Measurements from ENCODE around the gene OSBPL10. TPM values are rescaled to one million over a fixed set of nuclear protein-coding genes. Genes with fewer than 3 reads are reported as not detected.

Gene OSBPL10
- total and polyA plus RNA-seq, 2 of the 4 experiments (the other 2 are of a cell fraction): 9.5 to 10.1 TPM

- Histone ChIP-seq H3K14ac (replicated peaks; ENCODE audit: low read depth, low read length) (no peak overlapping the region), H3K56ac (ENCODE audit: extremely low read depth, insufficient read depth, low read length) (no peak overlapping the region), H3K4me2 (ENCODE audit: low read depth, low read length) (peak overlapping the region; percentile 52), H2BK20ac (ENCODE audit: low read depth, low read length) (no peak overlapping the region), H4K91ac (ENCODE audit: insufficient read depth, low read depth, low read length) (no peak overlapping the region), H3K9me1 (ENCODE audit: insufficient read depth, low read length) (peaks cover 13% of the 10 kb centered on the region), H3K4ac (ENCODE audit: low read depth, low read length) (no peak overlapping the region), H3K23ac (ENCODE audit: low read depth, low read length) (no peak overlapping the region), H2AK9ac (replicated peaks; ENCODE audit: low read depth, low read length, poor library complexity) (no peak overlapping the region), H2AK5ac (ENCODE audit: low read depth, low read length) (no peak overlapping the region), H3K18ac (ENCODE audit: low read depth, low read length) (peak overlapping the region; percentile 74), H3K9ac (ENCODE audit: low read depth, low read length) (peak overlapping the region; percentile 28; the same call in 1 of the 2 replicates), H4K8ac (ENCODE audit: low read depth in 2 of 2, low read length in 2 of 2) (no peak overlapping the region), H3K27ac (ENCODE audit: insufficient read depth, low read length) (peak overlapping the region; percentile 80; the same call in 1 of the 2 replicates), H3K27me3 (ENCODE audit: control insufficient read depth, insufficient read depth, low read length) (no peaks in the 10 kb centered on the region), H2BK5ac (ENCODE audit: low read depth, low read length, poor library complexity, severe bottlenecking) (no peak overlapping the region), H4K5ac (ENCODE audit: low read depth, low read length) (peak overlapping the region; percentile 15; the same call in 1 of the 2 replicates), H3K79me1 (ENCODE audit: low read depth in 1 of 2, low read length in 2 of 2) (0 out of 4 replicates have a peak, but pooled peaks cover 0 to 5% of the 10 kb centered on the region in 2 experiments), H3K4me1 (ENCODE audit: control insufficient read depth, insufficient read depth, low read length) (peaks cover 20% of the 10 kb centered on the region), H3K36me3 (ENCODE audit: control insufficient read depth, insufficient read depth, low read length) (peaks cover 7% of the 10 kb centered on the region), H3K9me3 (ENCODE audit: control insufficient read depth, insufficient read depth, low read length) (no peaks in the 10 kb centered on the region), H2AFZ (replicated peaks; ENCODE audit: low read length, poor library complexity) (no peak overlapping the region), H2BK120ac (ENCODE audit: low read depth, low read length) (no peak overlapping the region), H3K4me3 (ENCODE audit: insufficient read depth, low read depth, low read length) (no peak overlapping the region), H4K20me1 (ENCODE audit: insufficient read depth, low read length) (no peaks in the 10 kb centered on the region), H2BK15ac (ENCODE audit: low read depth, low read length) (no peak overlapping the region)
- ChIA-PET POLR2A (ENCODE audit: unreplicated experiment) (no interaction called here), CTCF (no interaction called here)
- dilution Hi-C loops (cut with HindIII; ENCODE audit: low sequenced_read_pairs, unreplicated experiment) (no loop called here), intact Hi-C loops (cut with micrococcal nuclease) (no loop called here), in situ Hi-C loops (cut with MboI; ENCODE audit: low sequenced_read_pairs) (no loop called here)
- DNase-seq (peak; percentile 60), ATAC-seq (ENCODE audit: low read depth) (peak; percentile 32; the same call in 1 of the 2 replicates)
- TF ChIP-seq RCOR1 (IDR thresholded peaks at IDR 0.05; ENCODE audit: insufficient replicate concordance, low read length): no peak
- TF ChIP-seq NFE2L2 (IDR thresholded peaks at IDR 0.05; ENCODE audit: low read depth, low read length): no peak
- no peak for TF ChIP-seq BHLHE40 (IDR thresholded peaks at IDR 0.05; ENCODE audit: low read depth, low read length)
- no peak for TF ChIP-seq MAZ (IDR thresholded peaks at IDR 0.05; ENCODE audit: borderline replicate concordance, low read depth, low read length)
- no peak for TF ChIP-seq CHD1 (IDR thresholded peaks at IDR 0.05; ENCODE audit: low read depth, low read length)
- no TSS peak for BruUV-seq (replicated peaks)
- WGBS, 2 experiments (ENCODE audit: extremely low coverage in 2 of 2, insufficient read length in 1 of 2): no CpG with 5 or more reads among the region's 4 CpGs
Observed at GRCh38 chr3:31705736-31706135, 275.3 kb downstream of the OSBPL10 start.
